ENCODE results near the gene MSI2.

DNA sequence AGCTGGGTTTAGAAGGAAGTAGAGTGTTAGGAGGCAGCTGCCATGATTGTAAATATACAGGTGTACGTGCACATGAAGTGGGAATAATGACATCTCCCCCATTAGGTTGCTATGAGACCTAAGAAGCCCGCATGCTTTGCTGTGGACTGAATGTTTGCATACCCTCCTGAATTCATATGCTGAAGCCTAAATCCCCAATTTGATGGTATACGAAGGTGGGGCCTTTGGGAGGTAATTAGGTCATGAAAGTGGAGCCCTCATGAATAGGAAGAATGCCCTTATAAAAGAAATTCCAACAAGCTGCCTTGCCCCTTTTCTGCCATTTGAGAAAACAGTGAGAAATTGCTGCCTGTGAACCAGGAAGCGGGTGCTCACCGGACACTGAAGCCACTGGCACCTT is 444.8 kb downstream of the MSI2 start:
- TF ChIP-seq, protein P1, sequence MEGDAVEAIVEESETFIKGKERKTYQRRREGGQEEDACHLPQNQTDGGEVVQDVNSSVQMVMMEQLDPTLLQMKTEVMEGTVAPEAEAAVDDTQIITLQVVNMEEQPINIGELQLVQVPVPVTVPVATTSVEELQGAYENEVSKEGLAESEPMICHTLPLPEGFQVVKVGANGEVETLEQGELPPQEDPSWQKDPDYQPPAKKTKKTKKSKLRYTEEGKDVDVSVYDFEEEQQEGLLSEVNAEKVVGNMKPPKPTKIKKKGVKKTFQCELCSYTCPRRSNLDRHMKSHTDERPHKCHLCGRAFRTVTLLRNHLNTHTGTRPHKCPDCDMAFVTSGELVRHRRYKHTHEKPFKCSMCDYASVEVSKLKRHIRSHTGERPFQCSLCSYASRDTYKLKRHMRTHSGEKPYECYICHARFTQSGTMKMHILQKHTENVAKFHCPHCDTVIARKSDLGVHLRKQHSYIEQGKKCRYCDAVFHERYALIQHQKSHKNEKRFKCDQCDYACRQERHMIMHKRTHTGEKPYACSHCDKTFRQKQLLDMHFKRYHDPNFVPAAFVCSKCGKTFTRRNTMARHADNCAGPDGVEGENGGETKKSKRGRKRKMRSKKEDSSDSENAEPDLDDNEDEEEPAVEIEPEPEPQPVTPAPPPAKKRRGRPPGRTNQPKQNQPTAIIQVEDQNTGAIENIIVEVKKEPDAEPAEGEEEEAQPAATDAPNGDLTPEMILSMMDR (IDR thresholded peaks at IDR 0.05) = no peak
- no peak for TF ChIP-seq POLR2A (IDR thresholded peaks at IDR 0.05)
- no peak for TF ChIP-seq POLR2AphosphoS5 (IDR thresholded peaks at IDR 0.05)

Data from gastroesophageal sphincter (tissue), 3 donors.